GM18511 (cell line): ENCODE data around the gene DENND2A.
"Not testable (repeated sequence)": the region's sequence is repeated elsewhere in the genome, so short reads cannot be mapped to it uniquely, and the experiment has no call there.

Experiments
- ATAC-seq: cut with Tn5 transposase; IDR thresholded peaks from one replicate; pipeline ENCODE4 v1.9.1; 2021; ENCODE audit warnings: mild to moderate bottlenecking, moderate library complexity; ENCODE audit not compliant: unreplicated experiment

The DENND2A gene

GRCh38 chr7:140623980-140624379, 16.6 kb downstream of the DENND2A start:
- ATAC-seq, result no peak

- no peak for ATAC-seq
Measured at GRCh38 chr7:140621401-140622021, 19.1 kb downstream of the DENND2A start.

GRCh38 chr7:140619915-140620510, 20.6 kb downstream of the DENND2A start:
- not testable (repeated sequence) for ATAC-seq

DNA sequence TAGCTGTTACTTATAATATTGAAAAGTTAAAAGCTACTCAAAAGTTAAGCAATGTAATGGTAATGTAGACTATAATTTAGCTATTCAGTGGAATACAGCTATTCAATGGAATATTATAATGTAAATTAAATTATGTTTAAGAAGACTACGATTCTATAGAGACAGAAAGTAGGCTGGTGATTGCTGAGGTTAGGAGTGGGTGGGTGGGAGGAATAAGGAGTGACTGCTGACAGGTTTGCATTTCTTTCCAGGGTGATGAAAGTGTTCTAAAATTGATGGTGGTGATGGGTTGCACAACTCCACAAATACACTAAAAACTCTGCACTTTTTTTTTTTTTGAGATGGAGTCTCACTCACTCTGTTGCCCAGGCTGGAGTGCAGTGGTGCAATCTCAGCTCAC, 21.4 kb downstream of the DENND2A start:
- no peak for ATAC-seq

- ATAC-seq, result no peak
Measured at GRCh38 chr7:140618306-140618705, 22.3 kb downstream of the DENND2A start.

DNA sequence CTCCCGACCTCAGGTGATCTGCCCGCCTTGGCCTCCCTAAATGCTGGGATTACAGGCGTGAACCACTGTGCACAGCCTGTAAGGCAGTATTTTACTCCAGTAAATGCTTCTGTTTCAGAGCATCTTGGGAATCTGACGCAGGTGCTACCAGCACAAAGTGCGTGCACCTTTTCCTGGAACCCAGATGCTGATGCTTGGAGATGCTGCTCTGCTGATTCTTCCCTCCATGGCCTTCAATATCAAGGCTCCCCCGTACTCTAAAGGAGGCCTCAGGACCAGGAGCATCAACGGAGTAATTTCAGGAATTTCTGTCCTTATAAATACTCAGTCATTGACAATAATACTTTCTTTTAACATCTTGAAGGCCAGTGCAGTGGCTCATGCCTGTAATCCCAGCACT, 23.5 kb downstream of the DENND2A start:
- ATAC-seq, result no peak

GRCh38 chr7:140616328-140616727, 24.3 kb downstream of the DENND2A start:
- ATAC-seq, result no peak

- no peak for ATAC-seq
Measured at GRCh38 chr7:140611641-140612040, 29.0 kb downstream of the DENND2A start.

DNA sequence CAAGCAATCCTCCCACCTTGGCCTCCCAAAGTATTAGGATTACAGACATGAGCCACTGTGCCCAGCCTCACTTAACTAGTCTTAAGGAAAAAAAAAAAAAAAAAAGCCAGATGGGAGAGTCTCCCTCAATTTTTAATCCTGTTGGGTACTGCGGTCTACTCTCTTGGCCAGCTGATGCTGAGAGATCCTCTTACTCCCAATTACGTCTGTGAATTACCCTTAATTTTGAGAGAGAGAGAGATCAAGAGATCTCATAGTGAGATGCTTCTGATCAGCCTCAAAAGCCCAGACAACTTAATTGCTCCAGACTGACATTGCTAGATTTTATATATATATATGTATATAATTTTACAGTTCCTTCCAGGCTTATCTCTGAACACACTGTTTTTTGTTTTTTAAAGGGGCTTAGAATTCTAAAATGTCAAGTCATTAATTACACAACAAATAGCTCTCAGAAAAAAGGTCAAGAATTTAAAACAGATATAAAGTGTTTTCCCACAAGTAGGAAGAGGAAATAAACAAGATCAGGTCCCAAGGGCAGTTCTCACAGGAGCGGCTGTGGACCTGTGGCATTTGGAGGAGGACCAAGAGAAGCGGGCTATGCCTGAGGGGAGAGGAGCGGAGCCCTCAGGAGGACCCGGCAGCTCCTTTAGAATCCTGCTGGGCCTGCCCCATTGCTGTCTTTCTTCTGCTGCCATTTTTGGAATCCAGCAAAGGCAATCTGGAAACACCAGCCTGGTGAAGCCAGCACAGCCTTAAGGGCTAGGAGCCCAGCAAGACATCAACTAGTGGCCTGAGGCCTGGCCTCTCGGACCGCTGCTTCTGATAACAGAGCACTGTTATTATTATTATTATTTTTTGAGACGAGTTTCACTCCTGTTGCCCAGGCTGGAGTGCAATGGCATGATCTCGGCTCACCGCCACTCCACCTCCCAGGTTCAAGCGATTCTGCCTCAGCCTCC, 30.1 kb downstream of the DENND2A start:
- ATAC-seq, result no peak

DNA sequence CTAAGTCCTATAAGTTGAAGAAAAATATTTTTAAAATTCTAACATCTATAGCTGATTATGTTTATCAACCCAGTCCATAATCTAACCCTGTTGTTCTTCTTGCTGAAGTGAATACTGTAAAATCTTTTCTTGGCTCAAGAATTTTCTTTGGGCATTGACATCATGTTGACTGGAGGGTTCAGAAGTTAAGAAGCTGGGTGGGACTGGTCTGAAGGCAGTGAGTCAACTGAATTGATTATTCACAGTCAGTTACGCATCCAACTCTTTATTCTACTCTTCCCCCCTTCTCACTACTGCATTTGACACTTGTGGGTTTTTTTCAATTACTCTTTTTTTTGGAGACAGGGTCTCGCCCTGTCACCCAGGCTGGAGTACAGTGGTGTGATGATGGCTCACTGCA, 31.0 kb downstream of the DENND2A start:
- ATAC-seq, result no peak

- ATAC-seq, result no peak
Measured at GRCh38 chr7:140607441-140607989, 33.1 kb downstream of the DENND2A start.

DNA sequence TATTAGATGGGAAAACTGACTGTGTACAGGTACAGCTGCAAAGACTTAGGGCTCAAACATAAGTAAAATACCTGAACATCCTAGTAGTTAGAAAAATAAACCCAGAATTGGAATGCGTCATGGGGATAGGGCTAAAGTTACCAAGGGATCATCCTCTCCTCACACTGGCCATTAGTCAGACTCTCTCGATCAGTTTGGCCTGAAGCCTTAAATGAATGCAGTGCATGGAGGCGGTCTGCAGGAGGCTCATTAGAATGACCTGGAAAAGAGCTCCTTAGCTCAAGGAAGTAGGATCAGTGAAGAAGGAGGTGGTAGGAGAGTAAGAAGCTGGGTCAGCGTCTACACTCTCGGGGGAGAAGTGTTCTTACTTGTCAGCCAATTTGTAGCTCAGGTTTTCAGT, 35.3 kb downstream of the DENND2A start:
- ATAC-seq, result no peak

GRCh38 chr7:140604760-140605159, 35.9 kb downstream of the DENND2A start:
- ATAC-seq, result no peak

DNA sequence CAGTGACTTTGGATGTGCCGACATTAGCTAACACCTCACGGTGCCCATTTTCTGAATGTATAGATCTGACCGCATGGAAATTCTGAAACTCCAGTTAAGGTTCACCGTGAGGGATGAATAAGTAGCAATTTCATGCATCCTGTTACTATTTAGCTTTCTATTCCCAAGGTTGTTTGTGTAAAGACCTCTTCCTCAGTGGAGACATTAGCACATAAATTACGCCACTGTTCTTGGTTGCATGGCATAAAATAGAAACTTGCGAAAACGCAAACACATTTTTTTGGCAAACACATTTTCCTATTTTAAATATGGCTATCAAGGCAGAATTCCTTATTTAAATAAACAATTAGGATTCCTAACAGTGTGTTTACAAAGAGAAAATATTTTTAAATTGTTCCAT, 36.5 kb downstream of the DENND2A start:
- ATAC-seq, result no peak

DNA sequence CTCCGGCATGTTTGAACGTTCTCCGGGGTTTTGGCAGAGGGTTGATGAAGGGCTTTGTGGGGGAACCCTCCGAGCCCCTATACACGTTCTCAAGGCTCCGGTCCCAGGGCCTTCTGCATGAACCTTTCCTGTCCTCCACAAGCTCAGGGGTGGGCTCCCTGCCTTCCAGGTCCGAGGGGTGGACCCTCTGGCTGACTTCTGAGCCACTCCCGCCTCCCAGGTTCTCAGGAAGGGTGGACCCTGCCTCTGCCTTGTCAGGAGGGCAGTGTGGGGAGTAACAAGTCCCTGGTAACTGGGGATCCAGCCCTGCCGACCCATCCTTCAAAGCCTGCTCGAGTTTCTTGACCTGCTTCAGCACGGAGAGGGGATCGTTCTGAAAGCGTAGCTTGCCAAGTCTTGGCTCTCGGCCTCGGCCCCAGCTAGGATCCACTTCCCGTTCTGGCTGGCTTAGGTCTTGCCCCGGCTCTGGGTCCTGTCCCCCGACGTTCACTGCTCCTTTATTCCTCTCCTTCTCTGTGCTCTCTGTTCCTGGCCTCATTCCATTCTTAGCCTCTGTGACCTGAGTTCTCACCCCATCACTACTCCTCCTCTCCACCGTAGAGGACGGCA, 38.9 kb downstream of the DENND2A start:
- no peak for ATAC-seq

DNA sequence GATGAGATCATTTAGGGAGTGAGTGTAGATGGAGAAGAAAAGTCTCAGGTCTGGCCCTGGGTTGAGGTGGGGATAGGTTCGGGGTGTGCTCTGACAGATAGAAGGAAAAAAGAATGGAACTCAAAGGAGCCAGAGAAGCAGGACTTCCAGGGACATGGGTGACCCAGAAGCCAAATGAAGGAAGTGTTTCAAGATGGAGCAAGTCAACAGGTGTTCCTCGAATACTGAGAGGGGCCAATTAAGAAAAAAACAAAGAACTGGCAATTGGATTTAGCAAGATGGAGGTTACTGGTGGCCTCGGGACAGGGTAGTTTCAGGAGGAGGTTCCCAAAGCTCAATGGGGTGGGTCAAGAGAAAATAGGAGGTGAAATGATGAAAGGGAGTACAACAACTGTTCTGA, 40.3 kb downstream of the DENND2A start:
- no peak for ATAC-seq

- ATAC-seq, result no peak
Measured at GRCh38 chr7:140597428-140597949, 43.1 kb downstream of the DENND2A start.

DNA sequence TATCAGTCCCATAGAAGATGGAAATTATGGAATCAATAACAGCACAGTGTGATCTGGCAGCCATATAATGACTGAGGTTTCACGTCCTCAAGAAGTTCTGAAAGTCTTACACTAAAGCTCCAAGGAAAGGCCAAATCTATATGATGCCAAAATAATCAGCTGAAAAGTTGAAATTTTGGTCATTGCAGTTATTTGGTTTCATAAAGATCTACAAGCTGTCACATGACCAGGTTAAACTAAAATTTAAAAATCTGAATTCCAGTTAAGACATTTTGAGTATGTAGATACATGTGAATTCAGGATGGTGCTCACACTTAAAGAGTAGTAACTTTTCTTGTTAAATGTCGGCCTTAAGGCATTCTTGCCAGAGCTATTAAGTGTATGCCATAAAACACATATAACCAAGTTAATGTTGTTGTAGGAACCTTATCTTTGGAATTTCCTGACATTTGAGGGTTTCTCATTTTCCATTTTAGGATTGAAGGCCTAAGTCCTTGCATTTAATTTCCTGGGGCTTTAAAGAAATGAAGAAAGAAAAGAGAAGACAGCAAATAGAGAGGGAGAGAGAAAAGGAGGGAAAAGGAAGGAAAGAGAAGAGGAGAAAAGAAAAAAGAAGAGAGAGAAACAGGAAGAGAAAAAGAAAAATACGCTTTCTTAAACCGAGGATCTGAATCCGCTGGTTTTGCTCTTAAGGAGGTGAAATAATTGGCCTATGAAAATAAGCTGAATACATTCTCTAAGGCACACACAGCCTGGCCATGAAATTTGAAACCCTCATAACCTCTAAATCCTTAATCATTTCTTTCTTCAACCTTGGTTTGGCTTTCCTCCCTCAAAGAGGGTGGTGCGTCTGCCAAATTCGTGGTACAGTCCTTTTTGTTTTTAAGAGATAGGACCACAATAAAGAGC, 43.8 kb downstream of the DENND2A start:
- no peak for ATAC-seq

- ATAC-seq, result no peak
Measured at GRCh38 chr7:140595468-140596092, 45.0 kb downstream of the DENND2A start.
